GM06990 (cell line): ENCODE data around the gene THEMIS.

Experiments used
- DNase-seq: peaks from one replicate; pipeline ENCODE4 v3.0.0-alpha.2; 2011; ENCODE audit not compliant: insufficient read length; ENCODE audit errors: extremely low read depth
- H3K27me3 ChIP-seq: replicated peaks from 2 replicates; pipeline ENCODE4 v1.6.0; 2011; ENCODE audit warnings: low read length; ENCODE audit not compliant: control insufficient read depth, insufficient read depth
- H3K36me3 ChIP-seq: 2 replicates; pipeline ENCODE4 v1.5.1; 2011; ENCODE audit warnings: low read length; ENCODE audit not compliant: control insufficient read depth, insufficient read depth
- H3K4me3 ChIP-seq: replicated peaks from 2 replicates; pipeline ENCODE4 v1.5.1; 2011; ENCODE audit warnings: low read depth, mild to moderate bottlenecking, control low read depth, low read length
- TF ChIP-seq, protein P1 (sequence below): IDR thresholded peaks from 2 replicates; pipeline ENCODE4 v1.5.1; 2011; ENCODE audit warnings: low read length, control low read depth, mild to moderate bottlenecking, inconsistent platforms; ENCODE audit not compliant: insufficient read depth, poor library complexity, severe bottlenecking

Gene THEMIS

GRCh38 chr6:127914240-127914639, 13.4 kb upstream of the THEMIS start:
- Histone ChIP-seq H3K4me3 (no peak overlapping the region), H3K27me3 (no peaks in the 10 kb centered on the region), H3K36me3 (no peaks in the 10 kb centered on the region)
- TF ChIP-seq, protein P1, sequence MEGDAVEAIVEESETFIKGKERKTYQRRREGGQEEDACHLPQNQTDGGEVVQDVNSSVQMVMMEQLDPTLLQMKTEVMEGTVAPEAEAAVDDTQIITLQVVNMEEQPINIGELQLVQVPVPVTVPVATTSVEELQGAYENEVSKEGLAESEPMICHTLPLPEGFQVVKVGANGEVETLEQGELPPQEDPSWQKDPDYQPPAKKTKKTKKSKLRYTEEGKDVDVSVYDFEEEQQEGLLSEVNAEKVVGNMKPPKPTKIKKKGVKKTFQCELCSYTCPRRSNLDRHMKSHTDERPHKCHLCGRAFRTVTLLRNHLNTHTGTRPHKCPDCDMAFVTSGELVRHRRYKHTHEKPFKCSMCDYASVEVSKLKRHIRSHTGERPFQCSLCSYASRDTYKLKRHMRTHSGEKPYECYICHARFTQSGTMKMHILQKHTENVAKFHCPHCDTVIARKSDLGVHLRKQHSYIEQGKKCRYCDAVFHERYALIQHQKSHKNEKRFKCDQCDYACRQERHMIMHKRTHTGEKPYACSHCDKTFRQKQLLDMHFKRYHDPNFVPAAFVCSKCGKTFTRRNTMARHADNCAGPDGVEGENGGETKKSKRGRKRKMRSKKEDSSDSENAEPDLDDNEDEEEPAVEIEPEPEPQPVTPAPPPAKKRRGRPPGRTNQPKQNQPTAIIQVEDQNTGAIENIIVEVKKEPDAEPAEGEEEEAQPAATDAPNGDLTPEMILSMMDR: no peak
- no peak for DNase-seq

DNA sequence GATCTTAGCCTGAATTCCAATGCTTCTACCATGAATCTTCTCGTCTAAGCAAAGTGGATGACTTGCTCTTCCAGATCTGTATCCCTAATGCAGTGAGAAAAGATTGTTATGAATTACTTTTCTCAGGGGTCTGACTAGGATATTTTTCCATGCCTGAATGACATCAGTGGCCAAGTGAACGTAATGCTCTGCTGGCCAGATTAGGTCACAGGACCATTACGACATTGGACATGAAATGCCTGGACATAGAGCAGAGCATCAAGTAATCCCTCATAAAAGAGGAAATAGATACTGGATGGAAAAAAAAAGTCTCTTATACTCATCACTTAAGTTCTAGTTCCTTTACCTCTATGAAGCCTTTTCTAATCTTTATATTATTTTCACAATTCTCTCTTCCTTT, 12.1 kb upstream of the THEMIS start:
- DNase-seq: no peak
- TF ChIP-seq, protein P1: no peak
- Histone ChIP-seq H3K27me3 (no peaks in the 10 kb centered on the region), H3K4me3 (no peak overlapping the region), H3K36me3 (no peaks in the 10 kb centered on the region)

- H3K27me3 ChIP-seq: no peaks in the 10 kb centered on the region
- no peaks in the 10 kb centered on the region for H3K36me3 ChIP-seq
- TF ChIP-seq, protein P1: no peak
- H3K4me3 ChIP-seq: no peak overlapping the region
- DNase-seq: peak; percentile 14
Measured at GRCh38 chr6:127907960-127908640, 7.2 kb upstream of the THEMIS start.

DNA sequence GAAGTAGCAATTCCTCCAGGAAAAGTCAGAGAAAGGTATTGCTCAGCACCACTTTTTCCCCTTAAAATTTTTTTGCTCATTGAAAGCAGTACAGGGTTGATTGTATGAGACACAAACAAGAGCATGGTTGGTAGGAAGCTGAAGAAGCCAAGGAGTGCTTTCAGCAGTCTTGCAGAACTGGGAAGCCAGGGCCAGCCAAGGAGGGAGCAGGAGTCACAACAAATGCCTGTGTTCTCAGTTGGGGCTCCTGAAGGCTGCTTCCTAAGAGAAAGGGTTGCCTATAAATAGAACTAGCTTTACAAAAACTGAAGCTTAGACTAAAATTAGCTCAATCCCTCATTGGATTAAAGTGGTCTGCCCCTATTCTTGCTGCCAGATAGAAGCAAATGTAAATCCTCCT, 3.3 kb upstream of the THEMIS start:
- TF ChIP-seq, protein P1: no peak
- H3K4me3 ChIP-seq: no peak overlapping the region
- no peak for DNase-seq
- H3K27me3 ChIP-seq: no peaks in the 10 kb centered on the region
- H3K36me3 ChIP-seq: no peaks in the 10 kb centered on the region

DNA sequence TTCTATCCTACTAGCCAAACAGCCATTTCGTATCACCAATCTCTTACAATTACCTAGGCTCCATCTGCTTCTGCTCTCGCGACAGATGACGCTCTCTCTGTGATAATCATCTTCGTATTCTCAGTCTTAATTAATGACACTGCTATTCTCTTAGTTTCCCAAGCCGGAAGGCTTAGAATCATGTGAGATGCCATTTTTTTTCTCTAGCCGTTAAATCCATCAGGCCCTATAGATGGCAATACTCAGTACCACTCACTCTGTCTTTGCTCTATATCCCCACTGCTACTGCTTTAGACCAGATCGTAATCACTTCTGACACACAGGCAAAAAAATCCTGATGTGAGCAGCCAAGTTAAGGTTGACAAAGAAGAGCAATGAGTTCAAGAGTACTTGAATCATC, 2.1 kb upstream of the THEMIS start:
- DNase-seq: no peak
- Histone ChIP-seq H3K4me3 (no peak overlapping the region), H3K36me3 (no peaks in the 10 kb centered on the region), H3K27me3 (no peaks in the 10 kb centered on the region)
- TF ChIP-seq, protein P1: no peak

DNA sequence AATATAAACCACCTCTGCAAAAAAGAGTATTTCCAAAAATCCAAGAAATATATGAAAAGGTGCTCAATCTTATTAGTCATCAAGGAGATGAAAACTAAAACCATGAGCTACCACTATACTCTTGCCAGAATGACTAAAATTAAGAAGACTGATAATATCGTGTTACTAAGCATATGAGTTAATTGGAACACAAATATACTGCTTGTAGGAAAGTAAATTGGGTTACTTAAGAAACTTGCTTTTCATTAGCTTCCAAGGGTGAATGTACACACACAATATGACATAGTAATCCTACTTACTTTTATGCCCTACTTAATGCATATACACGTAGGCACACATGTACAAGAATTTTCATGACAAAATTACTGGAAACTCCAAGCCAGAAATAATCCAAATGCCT, 3.4 kb downstream of the THEMIS start:
- TF ChIP-seq, protein P1: no peak
- Histone ChIP-seq H3K36me3 (no peaks in the 10 kb centered on the region), H3K4me3 (no peak overlapping the region), H3K27me3 (no peaks in the 10 kb centered on the region)
- no peak for DNase-seq
